GM23338 (cell line): ENCODE data around the gene ANXA8L1. TPM values are rescaled to one million over a fixed set of nuclear protein-coding genes. Genes with fewer than 3 reads are reported as not detected.
"Not testable (repeated sequence)": the region's sequence is repeated elsewhere in the genome, so short reads cannot be mapped to it uniquely, and the experiment has no call there.

Experiments
- ATAC-seq: fragments of 200-7000 bp; cut with Tn5 transposase; 3 replicates; pipeline ENCODE4 v1.9.1; 2020
- DNase-seq: peaks from one replicate; pipeline ENCODE4 v3.0.0-alpha.2; 2015; ENCODE audit warnings: low spot score
- H2AFZ ChIP-seq: fragments of 200-600 bp; sonication (generic); 2 replicates; pipeline ENCODE4 v1.8.0; 2016; ENCODE audit warnings: antibody characterized with exemption, mild to moderate bottlenecking, moderate library complexity
- H3F3A ChIP-seq: fragments of 200-600 bp; sonication (generic); replicated peaks from 2 replicates; pipeline ENCODE4 v1.8.0; 2017; ENCODE audit warnings: antibody characterized with exemption, mixed run types, low read depth
- H3K27ac ChIP-seq: fragments of 200-600 bp; sonication (generic); 2 replicates; pipeline ENCODE4 v1.6.1; 2016; ENCODE audit warnings: low read depth
- H3K27me3 ChIP-seq: fragments of 200-600 bp; sonication (generic); 2 replicates; pipeline ENCODE4 v1.8.0; 2016; ENCODE audit warnings: mild to moderate bottlenecking, mixed run types, moderate library complexity; ENCODE audit not compliant: insufficient read depth
- H3K36me3 ChIP-seq: fragments of 200-600 bp; sonication (generic); 2 replicates; pipeline ENCODE4 v1.8.0; 2016; ENCODE audit warnings: mild to moderate bottlenecking; ENCODE audit not compliant: insufficient read depth
- H3K4me1 ChIP-seq: fragments of 200-600 bp; sonication (generic); 2 replicates; pipeline ENCODE4 v1.8.0; 2016; ENCODE audit warnings: mild to moderate bottlenecking, moderate library complexity; ENCODE audit not compliant: insufficient read depth
- H3K4me2 ChIP-seq: fragments of 200-600 bp; sonication (generic); 2 replicates; pipeline ENCODE4 v1.7.1; 2017; ENCODE audit warnings: mixed run types
- H3K4me3 ChIP-seq: fragments of 200-600 bp; sonication (generic); 2 replicates; pipeline ENCODE4 v1.6.1; 2016; ENCODE audit warnings: mixed run types
- H3K79me2 ChIP-seq: fragments of 200-600 bp; sonication (generic); replicated peaks from 2 replicates; pipeline ENCODE4 v1.8.0; 2017; ENCODE audit warnings: mild to moderate bottlenecking; ENCODE audit not compliant: insufficient read depth
- H3K9me2 ChIP-seq: fragments of 200-600 bp; sonication (generic); 2 replicates; pipeline ENCODE4 v1.8.0; 2017; ENCODE audit not compliant: insufficient read depth
- H4K20me1 ChIP-seq: fragments of 200-600 bp; sonication (generic); replicated peaks from 2 replicates; pipeline ENCODE4 v1.8.0; 2017; ENCODE audit warnings: mild to moderate bottlenecking; ENCODE audit not compliant: insufficient read depth
- H3K27ac Mint-ChIP-seq: 2 replicates; pipeline ENCODE4 v1.8.0; 2020; ENCODE audit warnings: inconsistent platforms, mild to moderate bottlenecking, moderate library complexity, mixed read lengths
- H3K27me3 Mint-ChIP-seq: 3 replicates; pipeline ENCODE4 v1.8.0; 2022; ENCODE audit warnings: low read depth, mild to moderate bottlenecking, moderate library complexity, mixed read lengths, inconsistent platforms; ENCODE audit not compliant: insufficient read depth, poor library complexity
- H3K36me3 Mint-ChIP-seq: 3 replicates; pipeline ENCODE4 v1.8.0; 2021; ENCODE audit warnings: low read depth, mild to moderate bottlenecking, inconsistent platforms, moderate library complexity, mixed read lengths
- H3K4me1 Mint-ChIP-seq: 3 replicates; pipeline ENCODE4 v1.8.0; 2020; ENCODE audit warnings: mild to moderate bottlenecking, inconsistent platforms, mixed read lengths
- H3K4me3 Mint-ChIP-seq: 3 replicates; pipeline ENCODE4 v1.8.0; 2021; ENCODE audit warnings: moderate library complexity, mild to moderate bottlenecking, inconsistent platforms, mixed read lengths
- H3K9me3 Mint-ChIP-seq: 3 replicates; pipeline ENCODE4 v1.8.0; 2020; ENCODE audit warnings: moderate library complexity, mild to moderate bottlenecking, inconsistent platforms, mixed read lengths
- polyA plus RNA-seq: library from polyadenylated mRNA; unstranded; fragments of >200 nt; fragmentation: Nextera tagmentation; extraction: Ambion mirVana; gene quantifications from 2 replicates; pipeline ENCODE4 v1.2.1, GENCODE V29; 2016
- total RNA-seq: library from RNA; depleted of rRNA; stranded (reverse); fragments of >200 nt; shearing (Covaris generic); gene quantifications from 2 replicates; pipeline ENCODE4 v1.2.3, GENCODE V29; 2014

Gene ANXA8L1
- total and polyA plus RNA-seq, 2 experiments from 2014 or later = not detected

GRCh38 chr10:46391422-46391821 lies 15.8 kb downstream of the ANXA8L1 start:
- H3K27ac ChIP-seq, DNase-seq, H2AFZ ChIP-seq, H3K27me3 ChIP-seq, H3K9me3 Mint-ChIP-seq, H4K20me1 ChIP-seq, H3K36me3 ChIP-seq, H3K27ac Mint-ChIP-seq, H3K4me1 ChIP-seq, H3K79me2 ChIP-seq, H3K4me1 Mint-ChIP-seq, H3K4me2 ChIP-seq, H3F3A ChIP-seq, H3K4me3 ChIP-seq, H3K9me2 ChIP-seq, H3K4me3 Mint-ChIP-seq, H3K36me3 Mint-ChIP-seq, H3K27me3 Mint-ChIP-seq: not testable (repeated sequence)
- ATAC-seq = peak; percentile 23; the same call in 1 of the 3 replicates

- not testable (repeated sequence) for H3K9me2 ChIP-seq, H3K4me3 Mint-ChIP-seq, H3K79me2 ChIP-seq, H3K27me3 ChIP-seq, H3K9me3 Mint-ChIP-seq, H3K27ac Mint-ChIP-seq, H3K4me2 ChIP-seq, H2AFZ ChIP-seq, H3K4me1 ChIP-seq, H3K27ac ChIP-seq, H3K27me3 Mint-ChIP-seq, H3K4me3 ChIP-seq, H3F3A ChIP-seq, H3K36me3 ChIP-seq, H3K36me3 Mint-ChIP-seq, H4K20me1 ChIP-seq
- ATAC-seq (peak; percentile 77), DNase-seq (peak; percentile 8)
- peaks cover 11% of the 10 kb centered on the region for H3K4me1 Mint-ChIP-seq
Observed at GRCh38 chr10:46396441-46397279, 21.1 kb downstream of the ANXA8L1 start.

GRCh38 chr10:46397767-46398166 lies 22.2 kb downstream of the ANXA8L1 start:
- not testable (repeated sequence) for H3K79me2 ChIP-seq, H3F3A ChIP-seq, H3K4me1 ChIP-seq, H4K20me1 ChIP-seq, H3K27ac ChIP-seq, H3K9me2 ChIP-seq, H3K27ac Mint-ChIP-seq, H3K4me3 ChIP-seq, H3K36me3 ChIP-seq, H3K27me3 Mint-ChIP-seq, H3K4me2 ChIP-seq, H3K9me3 Mint-ChIP-seq, H2AFZ ChIP-seq, H3K36me3 Mint-ChIP-seq, H3K27me3 ChIP-seq
- ATAC-seq (peak; percentile 24), DNase-seq (peak; percentile 1)
- Mint-ChIP-seq H3K4me1 (peaks cover 11% of the 10 kb centered on the region), H3K4me3 (peak overlapping the region; percentile 49; the same call in 2 of the 3 replicates)

GRCh38 chr10:46398212-46398886 lies 22.8 kb downstream of the ANXA8L1 start:
- not testable (repeated sequence) for H2AFZ ChIP-seq, H3K27ac ChIP-seq, H3K9me2 ChIP-seq, H3K9me3 Mint-ChIP-seq, H3K36me3 ChIP-seq, H3K36me3 Mint-ChIP-seq, H3K27ac Mint-ChIP-seq, H4K20me1 ChIP-seq, H3K27me3 ChIP-seq, H3K4me1 ChIP-seq, H3K27me3 Mint-ChIP-seq, H3F3A ChIP-seq, H3K79me2 ChIP-seq
- H3K4me1 Mint-ChIP-seq = peaks cover 11% of the 10 kb centered on the region
- H3K4me3 Mint-ChIP-seq = peak overlapping the region; percentile 60; the same call in 2 of the 3 replicates
- peak; percentile 86 for ATAC-seq
- peak; percentile 5 for DNase-seq
- H3K4me2 ChIP-seq = peak overlapping the region; percentile 77
- H3K4me3 ChIP-seq = peak overlapping the region; percentile 51

- not testable (repeated sequence) for H3K36me3 ChIP-seq, H3K27me3 Mint-ChIP-seq, H3K27ac Mint-ChIP-seq, H3K36me3 Mint-ChIP-seq, H2AFZ ChIP-seq, H3K4me2 ChIP-seq, H3K79me2 ChIP-seq, H3K27me3 ChIP-seq, H3K27ac ChIP-seq, H3K9me2 ChIP-seq, H3K4me3 Mint-ChIP-seq, H3K4me1 Mint-ChIP-seq, H4K20me1 ChIP-seq, DNase-seq, ATAC-seq, H3F3A ChIP-seq, H3K9me3 Mint-ChIP-seq, H3K4me1 ChIP-seq, H3K4me3 ChIP-seq
Observed at GRCh38 chr10:46409556-46409955, 34.0 kb downstream of the ANXA8L1 start.

GRCh38 chr10:46411123-46411522 lies 35.5 kb downstream of the ANXA8L1 start:
- not testable (repeated sequence) for H3K9me3 Mint-ChIP-seq, H3K4me3 Mint-ChIP-seq, ATAC-seq, H3K36me3 ChIP-seq, H3K9me2 ChIP-seq, H3K4me1 Mint-ChIP-seq, H3K4me3 ChIP-seq, H3K27ac Mint-ChIP-seq, H3K4me2 ChIP-seq, H2AFZ ChIP-seq, DNase-seq, H3K27me3 ChIP-seq, H3K4me1 ChIP-seq, H3K79me2 ChIP-seq, H3K36me3 Mint-ChIP-seq, H4K20me1 ChIP-seq, H3F3A ChIP-seq, H3K27me3 Mint-ChIP-seq, H3K27ac ChIP-seq
